Activated naive CD8-positive, alpha-beta T cell treated with anti-CD3 and anti-CD28 coated beads, Interleukin-2, amount 10 ng/mL, durations not matched to agents 7 days and 5 days (primary cell): Measurements from ENCODE around the gene PPP6R3. TPM values are rescaled to one million over a fixed set of nuclear protein-coding genes. Genes with fewer than 3 reads are reported as not detected.
"Not testable (repeated sequence)": the region's sequence is repeated elsewhere in the genome, so short reads cannot be mapped to it uniquely, and the experiment has no call there.

Experiments
- ATAC-seq: fragments of 150-1000 bp; cut with Tn5 transposase; one replicate; pipeline ENCODE4 v1.10.0; 2021; ENCODE audit warnings: low read depth, moderate library complexity
- POLR2A ChIA-PET: fragments of 350-600 bp; sonication (Branson Sonifier 250); formaldehyde crosslinking; loops from one replicate; lab custom pipeline; 2021; ENCODE audit warnings: antibody characterized with exemption; lab: Charles Lee
- DNase-seq: peaks from one replicate; pipeline ENCODE4 v3.0.0; 2021
- H3K27ac Mint-ChIP-seq: one replicate; pipeline ENCODE4 v1.8.0; 2022; ENCODE audit warnings: mild to moderate bottlenecking, mixed read lengths
- H3K27me3 Mint-ChIP-seq: one replicate; pipeline ENCODE4 v1.8.0; 2022; ENCODE audit warnings: mild to moderate bottlenecking, moderate library complexity, mixed read lengths
- H3K36me3 Mint-ChIP-seq: one replicate; pipeline ENCODE4 v1.8.0; 2021; ENCODE audit warnings: mild to moderate bottlenecking, mixed read lengths
- H3K4me1 Mint-ChIP-seq: one replicate; pipeline ENCODE4 v1.8.0; 2021; ENCODE audit warnings: mixed read lengths
- H3K4me3 Mint-ChIP-seq: one replicate; pipeline ENCODE4 v1.8.0; 2022; ENCODE audit warnings: mild to moderate bottlenecking, moderate library complexity, mixed read lengths
- H3K9me3 Mint-ChIP-seq: one replicate; pipeline ENCODE4 v1.8.0; 2021; ENCODE audit warnings: mixed read lengths
- total RNA-seq, 2 experiments: library from RNA; stranded (reverse); gene quantifications; one replicate each; pipeline ENCODE4 v1.2.3, GENCODE V29; 2021

PPP6R3 gene
- total RNA-seq, 2 experiments from 2014 or later, result 117 to 118 TPM

GRCh38 chr11:68439355-68440065, 21.0 kb upstream of the PPP6R3 start:
- Mint-ChIP-seq H3K9me3 (no peaks in the 10 kb centered on the region), H3K27me3 (no peaks in the 10 kb centered on the region), H3K4me3 (no peak overlapping the region), H3K4me1 (peaks cover 7% of the 10 kb centered on the region), H3K27ac (no peak overlapping the region), H3K36me3 (peaks cover 3% of the 10 kb centered on the region)
- POLR2A ChIA-PET, result no interaction called here
- ATAC-seq (no peak), DNase-seq (no peak)

- no peak overlapping the region for H3K27ac Mint-ChIP-seq
These were observed 20.3 kb upstream of the PPP6R3 start for GRCh38 chr11:68440224-68440623.

GRCh38 chr11:68441466-68442230, 18.9 kb upstream of the PPP6R3 start:
- H3K4me3 Mint-ChIP-seq, result no peak overlapping the region
- H3K27ac Mint-ChIP-seq, result no peak overlapping the region
- H3K27me3 Mint-ChIP-seq, result no peaks in the 10 kb centered on the region
- ATAC-seq (no peak), DNase-seq (no peak)
- peaks cover 7% of the 10 kb centered on the region for H3K4me1 Mint-ChIP-seq
- H3K36me3 Mint-ChIP-seq, result peaks cover 3% of the 10 kb centered on the region
- POLR2A ChIA-PET, result no interaction called here
- no peaks in the 10 kb centered on the region for H3K9me3 Mint-ChIP-seq

More at GRCh38 chr11:68440224-68440623, 20.3 kb upstream of the PPP6R3 start:
- peaks cover 7% of the 10 kb centered on the region for H3K4me1 Mint-ChIP-seq
- ATAC-seq (no peak), DNase-seq (no peak)
- no peaks in the 10 kb centered on the region for H3K9me3 Mint-ChIP-seq
- H3K4me3 Mint-ChIP-seq, result no peak overlapping the region
- no peaks in the 10 kb centered on the region for H3K27me3 Mint-ChIP-seq
- POLR2A ChIA-PET, result no interaction called here
- H3K36me3 Mint-ChIP-seq, result peaks cover 3% of the 10 kb centered on the region

GRCh38 chr11:68442433-68442832, 18.1 kb upstream of the PPP6R3 start:
- no peak for ATAC-seq
- Mint-ChIP-seq H3K27ac (no peak overlapping the region), H3K4me3 (no peak overlapping the region), H3K9me3 (no peaks in the 10 kb centered on the region), H3K27me3 (no peaks in the 10 kb centered on the region), H3K36me3 (peaks cover 2% of the 10 kb centered on the region), H3K4me1 (peaks cover 5% of the 10 kb centered on the region)
- DNase-seq, result no peak
- POLR2A ChIA-PET, result no interaction called here

GRCh38 chr11:68444566-68444965, 16.0 kb upstream of the PPP6R3 start:
- Mint-ChIP-seq H3K9me3 (no peaks in the 10 kb centered on the region), H3K4me1 (peaks cover 9% of the 10 kb centered on the region), H3K36me3 (peaks cover 11% of the 10 kb centered on the region), H3K27me3 (no peaks in the 10 kb centered on the region), H3K4me3 (no peak overlapping the region), H3K27ac (no peak overlapping the region)
- DNase-seq (no peak), ATAC-seq (no peak)
- POLR2A ChIA-PET, result no interaction called here

GRCh38 chr11:68445531-68446035, 15.0 kb upstream of the PPP6R3 start:
- no peaks in the 10 kb centered on the region for H3K27me3 Mint-ChIP-seq
- no peaks in the 10 kb centered on the region for H3K9me3 Mint-ChIP-seq
- POLR2A ChIA-PET, result no interaction called here
- H3K4me3 Mint-ChIP-seq, result no peak overlapping the region
- peaks cover 15% of the 10 kb centered on the region for H3K36me3 Mint-ChIP-seq
- H3K27ac Mint-ChIP-seq, result no peak overlapping the region
- peaks cover 9% of the 10 kb centered on the region for H3K4me1 Mint-ChIP-seq
- DNase-seq, result no peak
- ATAC-seq, result no peak

GRCh38 chr11:68446046-68446725, 14.4 kb upstream of the PPP6R3 start:
- no peak for DNase-seq
- no peak for ATAC-seq
- POLR2A ChIA-PET, result no interaction called here
- H3K9me3 Mint-ChIP-seq, result no peaks in the 10 kb centered on the region
- H3K4me3 Mint-ChIP-seq, result no peak overlapping the region
- peaks cover 13% of the 10 kb centered on the region for H3K36me3 Mint-ChIP-seq
- peaks cover 9% of the 10 kb centered on the region for H3K4me1 Mint-ChIP-seq
- no peak overlapping the region for H3K27ac Mint-ChIP-seq
- H3K27me3 Mint-ChIP-seq, result no peaks in the 10 kb centered on the region

- Mint-ChIP-seq H3K27me3 (no peaks in the 10 kb centered on the region), H3K4me3 (no peak overlapping the region), H3K9me3 (no peaks in the 10 kb centered on the region), H3K36me3 (peaks cover 13% of the 10 kb centered on the region), H3K4me1 (peaks cover 7% of the 10 kb centered on the region), H3K27ac (no peak overlapping the region)
- ATAC-seq (peak; percentile 93), DNase-seq (peak; percentile 82)
- POLR2A ChIA-PET, result no interaction called here
These were observed 13.3 kb upstream of the PPP6R3 start for GRCh38 chr11:68447015-68447801.

- H3K4me1 Mint-ChIP-seq, H3K4me3 Mint-ChIP-seq, H3K9me3 Mint-ChIP-seq, POLR2A ChIA-PET, H3K27ac Mint-ChIP-seq, H3K27me3 Mint-ChIP-seq, DNase-seq, ATAC-seq: not testable (repeated sequence)
- H3K36me3 Mint-ChIP-seq, result peaks cover 13% of the 10 kb centered on the region
These were observed 12.6 kb upstream of the PPP6R3 start for GRCh38 chr11:68447914-68448313.

- Mint-ChIP-seq H3K27me3 (no peaks in the 10 kb centered on the region), H3K4me1 (peaks cover 7% of the 10 kb centered on the region), H3K36me3 (peaks cover 13% of the 10 kb centered on the region), H3K4me3 (no peak overlapping the region), H3K27ac (no peak overlapping the region), H3K9me3 (no peaks in the 10 kb centered on the region)
- POLR2A ChIA-PET, result interaction anchor here (0.7 kb wide), 1 partner anchor 63 kb away, joined by 4 read pairs; no protein-coding TSS in a partner anchor
- DNase-seq (no peak), ATAC-seq (no peak)
These were observed 11.9 kb upstream of the PPP6R3 start for GRCh38 chr11:68448604-68449011.

- ATAC-seq (no peak), DNase-seq (no peak)
- H3K36me3 Mint-ChIP-seq, result peaks cover 13% of the 10 kb centered on the region
- H3K9me3 Mint-ChIP-seq, result no peaks in the 10 kb centered on the region
- no peak overlapping the region for H3K4me3 Mint-ChIP-seq
- POLR2A ChIA-PET, result no interaction called here
- no peak overlapping the region for H3K27ac Mint-ChIP-seq
- peaks cover 4% of the 10 kb centered on the region for H3K27me3 Mint-ChIP-seq
- H3K4me1 Mint-ChIP-seq, result peaks cover 7% of the 10 kb centered on the region
These were observed 10.6 kb upstream of the PPP6R3 start for GRCh38 chr11:68449951-68450350.

- ATAC-seq (no peak), DNase-seq (no peak)
- peaks cover 7% of the 10 kb centered on the region for H3K4me1 Mint-ChIP-seq
- H3K27me3 Mint-ChIP-seq, result peaks cover 4% of the 10 kb centered on the region
- H3K9me3 Mint-ChIP-seq, result no peaks in the 10 kb centered on the region
- H3K36me3 Mint-ChIP-seq, result peaks cover 13% of the 10 kb centered on the region
- H3K4me3 Mint-ChIP-seq, result no peak overlapping the region
- H3K27ac Mint-ChIP-seq, result no peak overlapping the region
- POLR2A ChIA-PET, result no interaction called here
These were observed 9.8 kb upstream of the PPP6R3 start for GRCh38 chr11:68450711-68451110.

GRCh38 chr11:68454767-68455166, 5.8 kb upstream of the PPP6R3 start:
- peaks cover 7% of the 10 kb centered on the region for H3K27me3 Mint-ChIP-seq
- H3K4me3 Mint-ChIP-seq, result no peak overlapping the region
- no peak for ATAC-seq
- DNase-seq, result no peak
- POLR2A ChIA-PET, result no interaction called here
- H3K27ac Mint-ChIP-seq, result no peak overlapping the region
- peaks cover 4% of the 10 kb centered on the region for H3K36me3 Mint-ChIP-seq
- no peaks in the 10 kb centered on the region for H3K4me1 Mint-ChIP-seq
- no peaks in the 10 kb centered on the region for H3K9me3 Mint-ChIP-seq
